HL-60 (cell line): ENCODE measurements around the gene PSMC3.

Experiments
- DNase-seq, 2 experiments: peaks; one replicate each; pipeline ENCODE4 v3.0.0-alpha.2; 2010 to 2020; ENCODE audit warnings: low read depth in 1 of 2, low spot score in 1 of 2
- H3K27ac ChIP-seq: fragments of 250-450 bp; sonication (Bioruptor Pico); replicated peaks from 2 replicates; pipeline ENCODE4 v1.5.1; 2020; ENCODE audit warnings: mild to moderate bottlenecking, moderate library complexity
- H3K27me3 ChIP-seq: fragments of 250-450 bp; sonication (Bioruptor Pico); 2 replicates; pipeline ENCODE4 v1.5.1; 2021; ENCODE audit warnings: mild to moderate bottlenecking, moderate library complexity; ENCODE audit not compliant: insufficient read depth, poor library complexity, severe bottlenecking
- H3K4me3 ChIP-seq: replicated peaks from 2 replicates; pipeline ENCODE4 v1.5.1; 2011; ENCODE audit warnings: mild to moderate bottlenecking, control low read depth, low read length; ENCODE audit not compliant: insufficient read depth
- GABPA ChIP-seq: IDR thresholded peaks from 2 replicates; pipeline ENCODE4 v1.6.1; 2012; ENCODE audit warnings: low read depth
- POLR2AphosphoS5 ChIP-seq: IDR thresholded peaks from 2 replicates; pipeline ENCODE4 v1.6.1; 2012; ENCODE audit warnings: low read depth
- REST ChIP-seq: IDR thresholded peaks from 2 replicates; pipeline ENCODE4 v1.6.1; 2012; ENCODE audit warnings: low read depth; ENCODE audit not compliant: insufficient replicate concordance
- SPI1 ChIP-seq: IDR thresholded peaks from 2 replicates; pipeline ENCODE4 v1.6.1; 2012; ENCODE audit warnings: low read depth, mild to moderate bottlenecking, borderline replicate concordance
- TF ChIP-seq, protein P1 (sequence below): IDR thresholded peaks from one replicate; pipeline ENCODE4 v1.5.1; 2011; ENCODE audit warnings: low read length, control low read depth, inconsistent platforms; ENCODE audit not compliant: insufficient read depth

PSMC3 gene

GRCh38 chr11:47394050-47394321 is 32.3 kb downstream of the PSMC3 start:
- peak overlapping the region; percentile 29 for H3K4me3 ChIP-seq
- peak overlapping the region; percentile 100 for H3K27ac ChIP-seq

DNA sequence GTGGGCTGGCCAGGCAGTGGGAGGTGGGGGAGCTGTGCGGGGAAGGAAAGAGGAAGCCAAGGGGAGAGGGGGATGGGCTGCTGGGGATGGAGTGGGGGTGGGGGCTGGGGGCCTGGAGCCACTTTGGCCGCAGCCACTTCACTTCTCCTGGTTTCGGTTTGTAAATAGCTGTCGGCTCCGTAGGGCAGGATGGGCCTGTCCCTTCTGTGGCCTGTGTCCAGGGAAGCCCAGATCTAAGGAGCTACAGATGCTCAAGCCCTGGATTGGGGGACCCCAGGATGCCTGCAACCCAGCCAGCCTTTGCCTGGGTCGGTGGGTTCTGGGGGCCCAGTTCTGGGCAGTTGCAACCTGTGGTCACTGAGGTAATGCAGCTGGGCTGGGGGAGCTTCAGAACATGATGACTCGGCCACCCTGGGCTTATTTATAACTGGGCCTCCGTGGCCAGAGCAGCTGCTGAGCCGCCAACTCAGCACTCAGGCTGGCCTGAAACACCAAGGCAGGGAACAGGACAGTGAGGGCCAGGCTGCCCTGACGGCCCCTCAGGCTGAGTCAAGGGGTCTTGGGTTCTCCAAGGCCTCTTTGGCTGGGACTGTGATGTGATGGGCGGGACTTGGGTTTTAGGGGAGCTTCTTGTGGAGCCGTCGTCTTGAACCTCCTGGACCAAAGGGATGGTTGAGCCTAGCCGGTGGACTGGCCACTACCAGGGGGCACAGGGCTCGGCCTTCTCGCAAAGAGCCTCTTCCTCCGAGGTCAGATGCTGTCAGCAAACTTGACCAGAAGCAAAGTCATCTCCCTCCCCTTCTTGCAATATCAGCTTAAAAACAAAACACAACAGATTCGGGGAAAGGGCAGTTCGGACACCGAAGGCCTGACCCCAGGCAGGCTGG is 32.8 kb downstream of the PSMC3 start:
- H3K27ac ChIP-seq: peak overlapping the region; percentile 100
- DNase-seq: peak; percentile 65 to 80
- no peaks in the 10 kb centered on the region for H3K27me3 ChIP-seq
- peak overlapping the region; percentile 29 for H3K4me3 ChIP-seq
- peak; percentile 39 for TF ChIP-seq REST
- peak; percentile 62; the same call in 1 of the 2 replicates for TF ChIP-seq POLR2AphosphoS5
- TF ChIP-seq GABPA: no peak
- TF ChIP-seq, protein P1, sequence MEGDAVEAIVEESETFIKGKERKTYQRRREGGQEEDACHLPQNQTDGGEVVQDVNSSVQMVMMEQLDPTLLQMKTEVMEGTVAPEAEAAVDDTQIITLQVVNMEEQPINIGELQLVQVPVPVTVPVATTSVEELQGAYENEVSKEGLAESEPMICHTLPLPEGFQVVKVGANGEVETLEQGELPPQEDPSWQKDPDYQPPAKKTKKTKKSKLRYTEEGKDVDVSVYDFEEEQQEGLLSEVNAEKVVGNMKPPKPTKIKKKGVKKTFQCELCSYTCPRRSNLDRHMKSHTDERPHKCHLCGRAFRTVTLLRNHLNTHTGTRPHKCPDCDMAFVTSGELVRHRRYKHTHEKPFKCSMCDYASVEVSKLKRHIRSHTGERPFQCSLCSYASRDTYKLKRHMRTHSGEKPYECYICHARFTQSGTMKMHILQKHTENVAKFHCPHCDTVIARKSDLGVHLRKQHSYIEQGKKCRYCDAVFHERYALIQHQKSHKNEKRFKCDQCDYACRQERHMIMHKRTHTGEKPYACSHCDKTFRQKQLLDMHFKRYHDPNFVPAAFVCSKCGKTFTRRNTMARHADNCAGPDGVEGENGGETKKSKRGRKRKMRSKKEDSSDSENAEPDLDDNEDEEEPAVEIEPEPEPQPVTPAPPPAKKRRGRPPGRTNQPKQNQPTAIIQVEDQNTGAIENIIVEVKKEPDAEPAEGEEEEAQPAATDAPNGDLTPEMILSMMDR: no peak
- TF ChIP-seq SPI1: peak; percentile 72

More at GRCh38 chr11:47394050-47394321, 32.3 kb downstream of the PSMC3 start:
- peak; percentile 0; the same call in 1 of the 2 replicates for TF ChIP-seq POLR2AphosphoS5
- no peak for TF ChIP-seq REST
- no peak for TF ChIP-seq GABPA
- peak; percentile 42; the same call in 1 of the 2 replicates for TF ChIP-seq SPI1
- no peaks in the 10 kb centered on the region for H3K27me3 ChIP-seq
- DNase-seq: peak in 1 of 2 experiments; percentile 75

DNA sequence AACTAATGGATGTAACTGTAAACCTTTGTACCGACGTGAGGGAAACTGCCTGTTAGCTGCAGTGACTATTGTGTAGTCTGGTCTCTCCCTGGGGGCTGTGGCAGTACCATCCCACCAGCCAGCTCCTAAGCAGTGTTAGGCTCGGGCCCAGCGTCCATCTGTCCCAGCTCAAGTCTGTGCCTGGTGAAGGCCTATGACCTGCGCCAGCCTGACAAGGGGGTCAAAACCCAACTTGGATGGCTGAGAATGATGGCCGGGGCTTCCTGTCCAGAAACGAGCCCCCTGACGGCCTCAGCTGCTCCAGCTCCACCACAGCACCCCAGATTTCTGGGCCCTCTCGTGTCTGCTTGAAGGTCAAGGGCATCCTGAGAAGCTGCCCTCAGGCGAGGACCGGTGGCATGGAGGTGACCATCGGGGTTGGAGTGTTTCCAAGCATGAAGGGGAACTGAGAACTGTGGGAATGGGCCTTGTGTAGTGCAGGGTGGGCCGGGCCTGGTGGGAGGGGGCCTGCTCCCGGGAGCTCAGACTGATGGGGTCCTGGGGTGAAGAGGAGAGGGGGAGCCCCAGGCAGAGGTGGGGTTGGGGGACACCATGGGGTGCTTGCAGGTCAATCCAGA is 33.6 kb downstream of the PSMC3 start:
- peak overlapping the region; percentile 100 for H3K27ac ChIP-seq
- TF ChIP-seq, protein P1: no peak
- TF ChIP-seq POLR2AphosphoS5 (no peak), SPI1 (no peak), REST (no peak), GABPA (no peak)
- no peak for DNase-seq

More for the DNA sequence above, 33.6 kb downstream of the PSMC3 start:
- Histone ChIP-seq H3K27me3 (no peaks in the 10 kb centered on the region), H3K4me3 (no peak overlapping the region)
